ENCODE measurements around the gene EIF4G1.

GRCh38 chr3:184375747-184376461 is 61.5 kb downstream of the EIF4G1 start:
- TF ChIP-seq CTCF (IDR thresholded peaks at IDR 0.05) (no peak), EZH2 (IDR thresholded peaks at IDR 0.05) (no peak)

Measured in neural progenitor cell (in vitro differentiated cells).